Natural killer cell (primary cell): Measurements from ENCODE around the gene ZCCHC10. TPM values are rescaled to one million over a fixed set of nuclear protein-coding genes. Genes with fewer than 3 reads are reported as not detected.

Experiments used
- ATAC-seq, 3 donors: fragments of 150-1000 bp in 2 of 3; fragments of 200-7000 bp in 1 of 3; cut with Tn5 transposase; 1 replicate in 1 of 3; 2 replicates in 2 of 3; pipeline ENCODE4 v1.10.0; 2021; ENCODE audit warnings: mild to moderate bottlenecking in 2 of 3, moderate library complexity in 2 of 3
- DNase-seq, 2 donors: peaks; one replicate each; pipeline versions ENCODE4 v3.0.0 to v3.0.0-alpha.2; 2013 to 2021; ENCODE audit warnings: mixed read lengths in 1 of 2
- H3K27ac ChIP-seq: one replicate; pipeline ENCODE4 v1.5.1; 2013; ENCODE audit warnings: mild to moderate bottlenecking, low read length
- H3K27me3 ChIP-seq: one replicate; pipeline ENCODE4 v1.6.1; 2013; ENCODE audit warnings: low read length; ENCODE audit not compliant: control insufficient read depth, insufficient read depth
- H3K36me3 ChIP-seq: one replicate; pipeline ENCODE4 v1.6.1; 2013; ENCODE audit warnings: low read length; ENCODE audit not compliant: control insufficient read depth, insufficient read depth
- H3K4me1 ChIP-seq: one replicate; pipeline ENCODE4 v1.6.1; 2013; ENCODE audit warnings: low read length; ENCODE audit not compliant: control insufficient read depth, insufficient read depth
- H3K4me3 ChIP-seq: one replicate; pipeline ENCODE4 v1.5.1; 2013; ENCODE audit warnings: low read length
- H3K9me3 ChIP-seq: one replicate; pipeline ENCODE4 v1.6.1; 2013; ENCODE audit warnings: low read length; ENCODE audit not compliant: control insufficient read depth, insufficient read depth
- H3K27ac Mint-ChIP-seq, 2 donors: one replicate each; pipeline ENCODE4 v1.8.0; 2022; ENCODE audit warnings: mild to moderate bottlenecking in 2 of 2, mixed read lengths in 2 of 2, moderate library complexity in 1 of 2
- H3K27me3 Mint-ChIP-seq, 2 donors: one replicate each; pipeline ENCODE4 v1.8.0; 2022; ENCODE audit warnings: low read depth in 2 of 2, mixed read lengths in 2 of 2
- H3K36me3 Mint-ChIP-seq: one replicate; pipeline ENCODE4 v1.8.0; 2022; ENCODE audit warnings: mixed read lengths
- H3K4me1 Mint-ChIP-seq, 2 donors: one replicate each; pipeline ENCODE4 v1.8.0; 2022; ENCODE audit warnings: mixed read lengths in 2 of 2
- H3K4me3 Mint-ChIP-seq: one replicate; pipeline ENCODE4 v1.8.0; 2022; ENCODE audit warnings: mild to moderate bottlenecking, moderate library complexity, mixed read lengths
- H3K9me3 Mint-ChIP-seq, 2 donors: one replicate each; pipeline ENCODE4 v1.8.0; 2022; ENCODE audit warnings: mixed read lengths in 2 of 2
- CTCF ChIP-seq: fragments of 200-600 bp; IDR thresholded peaks from one replicate; pipeline ENCODE4 v1.8.0; 2022; ENCODE audit warnings: antibody characterized with exemption
- WGBS: methylation state at CpG from one replicate; pipeline ENCODE4 v1.1.7; 2013; ENCODE audit warnings: missing lambda C conversion rate; ENCODE audit not compliant: insufficient coverage; 5-methylcytosine and 5-hydroxymethylcytosine counted together
- intact Hi-C: fragments of 100-400 bp; cut with micrococcal nuclease; formaldehyde crosslinking; loops from one replicate; pipeline ENCODE4 v1.14.2; 2022
- total RNA-seq, 4 donors: library from RNA; stranded (reverse); fragments of 120-200 nt in 1 of 4; gene quantifications; one replicate each; pipeline versions ENCODE4 v1.2.3 to v1.2.4, GENCODE V29; 2013 to 2022

ZCCHC10 gene
- total RNA-seq, 3 donors from 2014 or later (not counting 1 experiment from before 2014, with no cell fraction given): 18.4 to 20.5 (median 20.4) TPM

- Mint-ChIP-seq H3K27ac (no peak overlapping the region), H3K4me1 (peaks cover 48 to 50% of the 10 kb centered on the region in 2 donors)
- no peak for DNase-seq
Measured at GRCh38 chr5:132952829-132953228, 73.5 kb downstream of the ZCCHC10 start.

GRCh38 chr5:132951897-132952296, 74.5 kb downstream of the ZCCHC10 start:
- no peak for TF ChIP-seq CTCF
- H3K9me3 ChIP-seq: no peaks in the 10 kb centered on the region
- Mint-ChIP-seq H3K4me1 (peaks cover 52 to 55% of the 10 kb centered on the region in 2 donors), H3K9me3 (no peaks in the 10 kb centered on the region), H3K4me3 (no peak overlapping the region), H3K36me3 (no peaks in the 10 kb centered on the region), H3K27ac (no peak overlapping the region), H3K27me3 (no peaks in the 10 kb centered on the region)
- peaks cover 3% of the 10 kb centered on the region for H3K4me1 ChIP-seq
- ATAC-seq: no peak
- no peaks in the 10 kb centered on the region for H3K27me3 ChIP-seq
- WGBS: 95% methylated on average over 2 of the region's 2 CpGs
- intact Hi-C loops: no loop called here
- no peak overlapping the region for H3K4me3 ChIP-seq
- H3K36me3 ChIP-seq: peaks cover 7% of the 10 kb centered on the region
- no peak for DNase-seq
- H3K27ac ChIP-seq: no peak overlapping the region

More at GRCh38 chr5:132952829-132953228, 73.5 kb downstream of the ZCCHC10 start:
- TF ChIP-seq CTCF: no peak
- no peak for ATAC-seq
- H3K4me3 Mint-ChIP-seq: no peak overlapping the region
- no peaks in the 10 kb centered on the region for H3K9me3 Mint-ChIP-seq
- no peaks in the 10 kb centered on the region for H3K27me3 ChIP-seq
- no peak overlapping the region for H3K4me3 ChIP-seq
- H3K4me1 ChIP-seq: peaks cover 5% of the 10 kb centered on the region
- no peaks in the 10 kb centered on the region for H3K27me3 Mint-ChIP-seq
- no peak overlapping the region for H3K27ac ChIP-seq
- H3K36me3 ChIP-seq: peaks cover 7% of the 10 kb centered on the region
- no peaks in the 10 kb centered on the region for H3K9me3 ChIP-seq
- intact Hi-C loops: no loop called here
- H3K36me3 Mint-ChIP-seq: no peaks in the 10 kb centered on the region
- whole genome bisulfite sequencing: 97% methylated on average over 2 of the region's 2 CpGs

GRCh38 chr5:132949136-132949535, 77.2 kb downstream of the ZCCHC10 start:
- H3K27me3 ChIP-seq: no peaks in the 10 kb centered on the region
- H3K9me3 Mint-ChIP-seq: no peaks in the 10 kb centered on the region
- no peaks in the 10 kb centered on the region for H3K36me3 Mint-ChIP-seq
- peak overlapping the region in 1 of 2 donors; percentile 43 for H3K27ac Mint-ChIP-seq
- no peak overlapping the region for H3K4me3 ChIP-seq
- H3K9me3 ChIP-seq: no peaks in the 10 kb centered on the region
- 100% methylated on average over 2 of the region's 2 CpGs for WGBS
- H3K4me1 ChIP-seq: peaks cover 4% of the 10 kb centered on the region
- H3K27ac ChIP-seq: no peak overlapping the region
- peaks cover 2% of the 10 kb centered on the region for H3K36me3 ChIP-seq
- no peaks in the 10 kb centered on the region for H3K27me3 Mint-ChIP-seq
- H3K4me3 Mint-ChIP-seq: no peak overlapping the region
- DNase-seq: no peak
- H3K4me1 Mint-ChIP-seq: peaks cover 58 to 63% of the 10 kb centered on the region in 2 donors
- no peak for ATAC-seq
- TF ChIP-seq CTCF: no peak
- intact Hi-C loops: no loop called here

GRCh38 chr5:132947671-132948070, 78.7 kb downstream of the ZCCHC10 start:
- Mint-ChIP-seq H3K4me3 (no peak overlapping the region), H3K9me3 (no peaks in the 10 kb centered on the region), H3K27me3 (no peaks in the 10 kb centered on the region), H3K36me3 (no peaks in the 10 kb centered on the region), H3K27ac (peak overlapping the region; percentile 29 to 43), H3K4me1 (peaks cover 55 to 66% of the 10 kb centered on the region in 2 donors)
- no peaks in the 10 kb centered on the region for H3K27me3 ChIP-seq
- peaks cover 5% of the 10 kb centered on the region for H3K4me1 ChIP-seq
- TF ChIP-seq CTCF: no peak
- DNase-seq (no peak), ATAC-seq (no peak)
- H3K4me3 ChIP-seq: no peak overlapping the region
- intact Hi-C loops: no loop called here
- H3K36me3 ChIP-seq: peaks cover 2% of the 10 kb centered on the region
- WGBS: 100% methylated on average over 1 of the region's 2 CpGs
- no peak overlapping the region for H3K27ac ChIP-seq
- no peaks in the 10 kb centered on the region for H3K9me3 ChIP-seq
